HFFc6 (cell line): Measurements from ENCODE around the gene DPYD. TPM values are rescaled to one million over a fixed set of nuclear protein-coding genes. Genes with fewer than 3 reads are reported as not detected.

ENCODE experiments used
- DNase-seq: peaks from one replicate; pipeline ENCODE4 v3.0.0-alpha.2; 2018
- H3K27ac Mint-ChIP-seq: 2 replicates; pipeline ENCODE4 v1.8.0; 2020; ENCODE audit warnings: mild to moderate bottlenecking, mixed read lengths
- H3K27me3 Mint-ChIP-seq: 2 replicates; pipeline ENCODE4 v1.8.0; 2021; ENCODE audit warnings: mild to moderate bottlenecking, moderate library complexity, mixed read lengths; ENCODE audit not compliant: insufficient read depth
- H3K36me3 Mint-ChIP-seq: 2 replicates; pipeline ENCODE4 v1.8.0; 2021; ENCODE audit warnings: low read depth, mixed read lengths
- H3K4me1 Mint-ChIP-seq: 2 replicates; pipeline ENCODE4 v1.8.0; 2020; ENCODE audit warnings: low read depth, mixed read lengths
- H3K4me3 Mint-ChIP-seq: 2 replicates; pipeline ENCODE4 v1.8.0; 2020; ENCODE audit warnings: mild to moderate bottlenecking, moderate library complexity, mixed read lengths
- H3K9me3 Mint-ChIP-seq: 2 replicates; pipeline ENCODE4 v1.8.0; 2020; ENCODE audit warnings: mild to moderate bottlenecking, mixed read lengths
- total RNA-seq, 6 experiments: library from RNA; stranded (reverse); fragmentation: NEBNext Ultra II Directional; extraction: Animal tissue kit (Norgen Biotek cat#: 25700); gene quantifications; 2 replicates in 1 of 6; 3 replicates in 5 of 6; pipeline ENCODE4 v1.2.3, GENCODE V29; 2021
- TF ChIP-seq, protein P1 (sequence below): fragments of 200-600 bp; sonication (generic); IDR thresholded peaks from 2 replicates; pipeline ENCODE4 v1.5.0; 2021; ENCODE audit warnings: antibody characterized with exemption, mild to moderate bottlenecking

The DPYD gene
- total RNA-seq, 6 experiments from 2014 or later, result 37.0 to 77.8 (median 67.9) TPM

DNA sequence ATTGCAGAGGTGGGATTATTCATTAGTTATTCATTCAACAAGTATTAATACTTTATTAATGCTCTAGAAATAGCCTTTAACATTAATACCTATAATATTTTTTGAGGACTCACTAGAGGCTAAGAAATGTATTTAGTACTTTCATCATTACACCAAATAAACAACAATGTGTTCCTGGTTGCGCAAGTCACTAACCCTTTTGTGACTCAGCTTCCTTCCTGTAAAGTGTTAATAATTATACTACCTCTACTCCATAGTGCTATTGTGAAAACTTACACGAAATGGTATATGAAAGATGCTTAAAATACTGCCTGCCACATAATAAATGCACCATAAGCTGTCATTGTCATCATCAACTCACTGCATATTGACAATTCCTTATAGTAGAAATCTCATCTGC is 431.0 kb downstream of the DPYD start:
- DNase-seq, result peak; percentile 9

DNA sequence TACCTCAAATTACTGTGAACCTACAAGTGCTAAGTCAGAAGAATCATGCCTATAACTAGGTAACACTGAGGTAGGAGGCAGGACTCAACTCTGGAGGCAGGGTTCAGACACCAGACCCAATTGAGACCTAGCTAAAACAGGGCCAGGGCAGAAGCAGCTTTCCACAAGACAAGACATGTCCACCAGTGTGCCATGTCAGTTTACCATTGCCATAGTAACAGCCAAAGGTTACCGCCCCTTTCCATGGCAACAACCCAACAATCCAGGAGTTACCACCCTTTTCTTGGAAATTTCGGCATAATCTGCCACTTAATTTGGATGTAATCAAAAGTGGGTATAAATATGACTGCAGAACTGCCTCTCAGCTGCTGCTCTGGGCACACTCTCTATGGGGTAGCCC is 432.3 kb downstream of the DPYD start:
- DNase-seq, result no peak
- Mint-ChIP-seq H3K4me3 (no peak overlapping the region), H3K4me1 (peaks cover 21% of the 10 kb centered on the region), H3K36me3 (peaks cover 5% of the 10 kb centered on the region; the same call in 1 of the 2 replicates), H3K27ac (no peak overlapping the region; the same call in 1 of the 2 replicates), H3K27me3 (no peaks in the 10 kb centered on the region), H3K9me3 (no peaks in the 10 kb centered on the region)
- TF ChIP-seq, protein P1, sequence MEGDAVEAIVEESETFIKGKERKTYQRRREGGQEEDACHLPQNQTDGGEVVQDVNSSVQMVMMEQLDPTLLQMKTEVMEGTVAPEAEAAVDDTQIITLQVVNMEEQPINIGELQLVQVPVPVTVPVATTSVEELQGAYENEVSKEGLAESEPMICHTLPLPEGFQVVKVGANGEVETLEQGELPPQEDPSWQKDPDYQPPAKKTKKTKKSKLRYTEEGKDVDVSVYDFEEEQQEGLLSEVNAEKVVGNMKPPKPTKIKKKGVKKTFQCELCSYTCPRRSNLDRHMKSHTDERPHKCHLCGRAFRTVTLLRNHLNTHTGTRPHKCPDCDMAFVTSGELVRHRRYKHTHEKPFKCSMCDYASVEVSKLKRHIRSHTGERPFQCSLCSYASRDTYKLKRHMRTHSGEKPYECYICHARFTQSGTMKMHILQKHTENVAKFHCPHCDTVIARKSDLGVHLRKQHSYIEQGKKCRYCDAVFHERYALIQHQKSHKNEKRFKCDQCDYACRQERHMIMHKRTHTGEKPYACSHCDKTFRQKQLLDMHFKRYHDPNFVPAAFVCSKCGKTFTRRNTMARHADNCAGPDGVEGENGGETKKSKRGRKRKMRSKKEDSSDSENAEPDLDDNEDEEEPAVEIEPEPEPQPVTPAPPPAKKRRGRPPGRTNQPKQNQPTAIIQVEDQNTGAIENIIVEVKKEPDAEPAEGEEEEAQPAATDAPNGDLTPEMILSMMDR, result no peak

More for the DNA sequence above, 431.0 kb downstream of the DPYD start:
- Mint-ChIP-seq H3K27ac (no peak overlapping the region), H3K4me3 (no peak overlapping the region), H3K9me3 (no peaks in the 10 kb centered on the region), H3K27me3 (no peaks in the 10 kb centered on the region), H3K36me3 (no peaks in the 10 kb centered on the region; the same call in 1 of the 2 replicates), H3K4me1 (peaks cover 21% of the 10 kb centered on the region)
- TF ChIP-seq, protein P1, result no peak

DNA sequence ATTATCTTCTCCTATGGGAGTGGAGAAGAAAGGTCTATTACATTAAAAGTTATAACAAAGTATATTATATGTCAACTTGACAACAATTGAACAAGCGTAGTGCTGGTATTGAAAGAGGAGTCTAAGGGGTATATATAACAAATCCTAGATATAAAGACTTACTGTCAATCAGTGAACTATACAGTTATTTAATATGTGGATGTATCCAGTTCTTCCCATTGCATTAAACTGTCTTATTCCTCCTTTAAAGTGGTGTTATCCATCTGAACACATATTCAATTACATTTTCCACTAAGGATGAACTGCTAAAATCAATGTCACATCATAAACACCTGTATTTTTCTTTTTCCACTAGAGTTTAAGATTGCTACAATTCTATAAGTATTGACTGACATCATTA is 438.8 kb downstream of the DPYD start:
- peaks cover 20% of the 10 kb centered on the region for H3K36me3 Mint-ChIP-seq
- H3K27me3 Mint-ChIP-seq, result no peaks in the 10 kb centered on the region
- no peaks in the 10 kb centered on the region for H3K9me3 Mint-ChIP-seq
- peaks cover 9% of the 10 kb centered on the region; the same call in 1 of the 2 replicates for H3K4me1 Mint-ChIP-seq
- DNase-seq, result no peak
- H3K4me3 Mint-ChIP-seq, result no peak overlapping the region
- H3K27ac Mint-ChIP-seq, result no peak overlapping the region
- TF ChIP-seq, protein P1, result no peak

DNA sequence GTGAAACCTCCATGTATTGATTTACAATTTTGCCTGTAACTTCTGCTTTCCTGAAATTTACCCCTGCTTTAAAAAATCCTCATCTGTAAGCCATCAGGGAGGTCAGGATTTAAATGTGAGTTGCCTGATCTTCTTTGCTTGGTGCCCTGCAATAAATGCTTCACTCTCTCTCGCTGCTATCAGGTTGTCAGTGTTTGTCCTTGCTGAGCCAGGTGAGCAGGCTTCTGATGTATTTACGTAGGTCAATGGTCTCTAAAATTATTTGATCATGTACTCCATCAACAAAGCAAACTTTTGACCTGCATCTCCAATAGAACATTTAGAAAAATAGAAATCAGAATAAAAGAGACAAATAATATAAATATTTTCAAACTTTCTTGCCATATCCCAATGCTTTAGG is 453.4 kb downstream of the DPYD start:
- H3K36me3 Mint-ChIP-seq, result peaks cover 36% of the 10 kb centered on the region
- H3K27ac Mint-ChIP-seq, result no peak overlapping the region
- H3K4me3 Mint-ChIP-seq, result no peak overlapping the region
- H3K27me3 Mint-ChIP-seq, result no peaks in the 10 kb centered on the region
- DNase-seq, result no peak
- peaks cover 22% of the 10 kb centered on the region for H3K9me3 Mint-ChIP-seq
- H3K4me1 Mint-ChIP-seq, result no peaks in the 10 kb centered on the region
- TF ChIP-seq, protein P1, result no peak

DNA sequence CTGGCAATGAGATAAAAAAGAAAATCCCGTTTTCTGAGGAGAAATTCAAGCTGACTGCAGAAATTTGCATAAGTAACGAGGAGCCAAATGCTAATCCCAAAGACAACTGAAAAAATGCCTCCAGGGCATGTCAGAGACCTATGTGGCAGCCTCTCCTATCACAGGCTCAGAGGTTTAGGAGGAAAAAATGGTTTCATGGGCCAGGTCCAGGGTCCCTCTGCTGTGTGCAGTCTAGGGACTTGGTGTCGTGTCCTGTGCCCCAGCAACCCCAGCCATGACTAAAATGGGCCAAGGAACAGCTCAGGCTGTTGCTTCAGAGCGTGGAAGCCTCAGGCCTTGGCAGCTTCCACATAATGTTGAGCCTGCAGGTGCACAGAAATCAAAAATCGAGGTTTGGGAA is 456.5 kb downstream of the DPYD start:
- Mint-ChIP-seq H3K9me3 (peaks cover 22% of the 10 kb centered on the region), H3K27ac (no peak overlapping the region), H3K27me3 (no peaks in the 10 kb centered on the region), H3K36me3 (peaks cover 36% of the 10 kb centered on the region), H3K4me3 (no peak overlapping the region), H3K4me1 (no peaks in the 10 kb centered on the region)
- TF ChIP-seq, protein P1, result no peak
- no peak for DNase-seq

DNA sequence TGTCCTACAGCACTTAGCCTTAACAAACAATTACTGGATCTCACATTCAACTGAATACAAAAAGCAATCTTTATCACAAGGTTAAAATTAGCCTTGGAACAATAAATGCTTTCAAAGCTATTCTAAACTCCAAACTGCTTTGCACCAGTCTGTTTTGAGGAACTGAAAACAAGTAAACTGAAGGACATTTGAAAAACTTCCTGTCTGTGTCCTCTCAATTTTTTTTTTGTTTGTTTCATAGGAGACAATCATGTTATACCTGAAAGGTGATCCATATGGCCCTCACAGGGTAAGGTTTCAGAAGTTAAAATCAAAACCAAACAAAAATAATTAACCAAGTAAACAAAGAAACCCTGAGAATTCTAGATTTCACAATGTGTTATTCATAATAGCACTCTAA is 459.1 kb downstream of the DPYD start:
- Mint-ChIP-seq H3K27me3 (no peaks in the 10 kb centered on the region), H3K4me3 (no peak overlapping the region), H3K27ac (no peak overlapping the region), H3K4me1 (no peaks in the 10 kb centered on the region), H3K36me3 (peaks cover 30% of the 10 kb centered on the region), H3K9me3 (peaks cover 22% of the 10 kb centered on the region)
- TF ChIP-seq, protein P1, result no peak
- no peak for DNase-seq
